CD14-positive monocyte (primary cell): ENCODE measurements around the gene PLA2G12A. TPM values are rescaled to one million over a fixed set of nuclear protein-coding genes. Genes with fewer than 3 reads are reported as not detected.

ENCODE experiments used
- DNase-seq, 3 donors: peaks; one replicate each; pipeline ENCODE4 v3.0.0-alpha.2; 2011 to 2022
- H2AFZ ChIP-seq: 2 replicates; pipeline ENCODE4 v1.6.0; 2012; ENCODE audit warnings: mild to moderate bottlenecking, low read depth, low read length, inconsistent platforms; ENCODE audit not compliant: insufficient read depth, poor library complexity, severe bottlenecking
- H3K27ac ChIP-seq, 2 donors: 1 replicate in 1 of 2; 2 replicates in 1 of 2; pipeline ENCODE4 v1.5.1; 2012 to 2013; ENCODE audit warnings: low read length in 2 of 2, control low read depth in 1 of 2, inconsistent platforms in 1 of 2, low read depth in 1 of 2, mild to moderate bottlenecking in 1 of 2
- H3K27me3 ChIP-seq, 2 donors: one replicate each; pipeline versions ENCODE4 v1.6.0 to v1.6.1; 2011 to 2013; ENCODE audit warnings: low read length in 2 of 2; ENCODE audit not compliant: control insufficient read depth in 2 of 2, insufficient read depth in 2 of 2
- H3K36me3 ChIP-seq, 2 donors: replicated peaks in 1 of 2; 1 replicate in 1 of 2; 2 replicates in 1 of 2; pipeline versions ENCODE4 v1.5.1 to v1.6.1; 2012 to 2013; ENCODE audit warnings: low read length in 2 of 2, control low read depth in 1 of 2, inconsistent platforms in 1 of 2, mild to moderate bottlenecking in 1 of 2; ENCODE audit not compliant: insufficient read depth in 2 of 2, control insufficient read depth in 1 of 2
- H3K4me1 ChIP-seq, 2 donors: 1 replicate in 1 of 2; 2 replicates in 1 of 2; pipeline versions ENCODE4 v1.5.1 to v1.6.1; 2012 to 2013; ENCODE audit warnings: low read length in 2 of 2, control low read depth in 1 of 2, inconsistent platforms in 1 of 2, mild to moderate bottlenecking in 1 of 2, moderate library complexity in 1 of 2; ENCODE audit not compliant: insufficient read depth in 2 of 2, control insufficient read depth in 1 of 2
- H3K4me2 ChIP-seq: replicated peaks from 2 replicates; pipeline ENCODE3; 2012; ENCODE audit warnings: low read length, moderate library complexity, mild to moderate bottlenecking; ENCODE audit not compliant: poor library complexity, severe bottlenecking; ENCODE audit errors: extremely low read depth
- H3K4me3 ChIP-seq, 3 experiments: fragments of 200-600 bp in 1 of 3; sonication (generic) in 1 of 3; replicated peaks in 1 of 3; 1 replicate in 2 of 3; 2 replicates in 1 of 3; pipeline ENCODE4 v1.5.1; 2011 to 2013; ENCODE audit warnings: low read length in 3 of 3, mild to moderate bottlenecking in 3 of 3, control low read depth in 2 of 3, low read depth in 2 of 3, inconsistent platforms in 1 of 3, moderate library complexity in 1 of 3
- H3K79me2 ChIP-seq: 2 replicates; pipeline ENCODE4 v1.6.0; 2012; ENCODE audit warnings: mild to moderate bottlenecking, control low read depth, inconsistent platforms, low read length, moderate library complexity; ENCODE audit not compliant: insufficient read depth
- H3K9ac ChIP-seq: 2 replicates; pipeline ENCODE4 v1.6.0; 2017; ENCODE audit warnings: low read length, mild to moderate bottlenecking; ENCODE audit not compliant: insufficient read depth, poor library complexity, severe bottlenecking
- H3K9me3 ChIP-seq, 2 donors: replicated peaks in 1 of 2; 1 replicate in 1 of 2; 2 replicates in 1 of 2; pipeline versions ENCODE4 v1.5.1 to v1.6.1; 2012 to 2013; ENCODE audit warnings: low read length in 2 of 2, control low read depth in 1 of 2; ENCODE audit not compliant: control insufficient read depth in 1 of 2, insufficient read depth in 1 of 2
- H4K20me1 ChIP-seq: 2 replicates; pipeline ENCODE4 v1.6.0; 2012; ENCODE audit warnings: mild to moderate bottlenecking, low read length, control low read depth, moderate library complexity; ENCODE audit not compliant: insufficient read depth
- H3K27ac Mint-ChIP-seq, 7 donors: one replicate each; pipeline ENCODE4 v1.8.0; 2020; ENCODE audit warnings: mild to moderate bottlenecking in 7 of 7, mixed read lengths in 7 of 7, moderate library complexity in 6 of 7, inconsistent platforms in 2 of 7
- H3K27me3 Mint-ChIP-seq, 3 donors: one replicate each; pipeline ENCODE4 v1.8.0; 2021 to 2022; ENCODE audit warnings: low read depth in 3 of 3, mild to moderate bottlenecking in 3 of 3, mixed read lengths in 3 of 3, moderate library complexity in 3 of 3, inconsistent platforms in 1 of 3
- H3K36me3 Mint-ChIP-seq, 2 donors: one replicate each; pipeline ENCODE4 v1.8.0; 2020; ENCODE audit warnings: mixed read lengths in 2 of 2, inconsistent platforms in 1 of 2, mild to moderate bottlenecking in 1 of 2
- H3K4me1 Mint-ChIP-seq: one replicate; pipeline ENCODE4 v1.8.0; 2020; ENCODE audit warnings: mild to moderate bottlenecking, mixed read lengths
- H3K4me3 Mint-ChIP-seq, 2 donors: one replicate each; pipeline ENCODE4 v1.8.0; 2020; ENCODE audit warnings: mild to moderate bottlenecking in 2 of 2, mixed read lengths in 2 of 2, moderate library complexity in 1 of 2
- H3K9me3 Mint-ChIP-seq, 7 donors: one replicate each; pipeline ENCODE4 v1.8.0; 2020 to 2022; ENCODE audit warnings: mixed read lengths in 7 of 7, mild to moderate bottlenecking in 6 of 7, moderate library complexity in 6 of 7, inconsistent platforms in 2 of 7
- WGBS: methylation state at CpG from one replicate; pipeline ENCODE4 v1.1.5; 2013; ENCODE audit warnings: missing lambda C conversion rate; ENCODE audit not compliant: insufficient coverage; 5-methylcytosine and 5-hydroxymethylcytosine counted together
- intact Hi-C, 2 donors: fragments of 100-400 bp; cut with micrococcal nuclease; formaldehyde crosslinking; loops; one replicate each; pipeline versions ENCODE4 v1.15.0 to v1.15.1; 2023
- polyA plus RNA-seq, 3 donors: library from polyadenylated mRNA; depleted of rRNA in 1 of 3; unstranded in 2 of 3; stranded (reverse) in 1 of 3; fragments of 300-500 nt in 2 of 3; fragments of >200 nt in 1 of 3; fragmentation: Illumina TruSeq in 2 of 3; gene quantifications; 1 replicate in 2 of 3; 2 replicates in 1 of 3; pipeline ENCODE4 v1.2.3, GENCODE V29; 2012 to 2021
- TF ChIP-seq, protein P1 (sequence below): fragments of 200-600 bp; IDR thresholded peaks from one replicate; pipeline ENCODE4 v1.8.0; 2022; ENCODE audit warnings: antibody characterized with exemption, mild to moderate bottlenecking

Gene PLA2G12A
- polyA plus RNA-seq, 3 donors = 1.8 to 16.2 (median 15.1) TPM

DNA sequence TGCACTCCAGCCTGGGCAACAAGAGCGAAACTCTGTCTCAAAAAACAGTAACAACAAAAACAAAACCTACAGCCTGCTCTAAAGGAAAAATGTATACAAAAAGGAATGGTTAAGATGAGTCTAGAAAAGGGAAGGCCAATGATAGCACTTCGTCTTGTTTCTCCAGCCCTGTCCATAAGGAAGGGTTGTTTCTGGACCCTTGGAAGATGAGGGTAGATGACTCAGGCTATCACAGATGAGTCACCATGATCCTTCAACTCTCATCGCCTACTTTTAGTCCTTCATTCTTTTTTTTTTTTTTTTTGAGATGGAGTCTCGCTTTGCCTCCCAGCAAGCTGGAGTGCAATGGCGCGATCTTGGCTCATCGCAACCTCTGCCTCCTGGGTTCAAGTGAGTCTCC, 8.8 kb downstream of the PLA2G12A start:
- Histone ChIP-seq H4K20me1 (no peaks in the 10 kb centered on the region), H2AFZ (no peak overlapping the region), H3K79me2 (no peaks in the 10 kb centered on the region), H3K27ac (no peak overlapping the region), H3K9ac (no peak overlapping the region), H3K4me2 (no peak overlapping the region), H3K4me1 (peaks cover 0 to 4% of the 10 kb centered on the region in 2 donors), H3K4me3 (no peak overlapping the region), H3K27me3 (no peaks in the 10 kb centered on the region), H3K9me3 (no peaks in the 10 kb centered on the region), H3K36me3 (peaks cover 4% of the 10 kb centered on the region in 2 donors)
- Mint-ChIP-seq H3K27me3 (peaks cover 0 to 1% (median 0%) of the 10 kb centered on the region in 3 donors), H3K4me1 (peaks cover 9% of the 10 kb centered on the region), H3K36me3 (peaks cover 4 to 11% of the 10 kb centered on the region in 2 donors), H3K9me3 (peaks cover 0 to 3% (median 0%) of the 10 kb centered on the region in 7 donors), H3K4me3 (no peak overlapping the region), H3K27ac (no peak overlapping the region)
- TF ChIP-seq, protein P1, sequence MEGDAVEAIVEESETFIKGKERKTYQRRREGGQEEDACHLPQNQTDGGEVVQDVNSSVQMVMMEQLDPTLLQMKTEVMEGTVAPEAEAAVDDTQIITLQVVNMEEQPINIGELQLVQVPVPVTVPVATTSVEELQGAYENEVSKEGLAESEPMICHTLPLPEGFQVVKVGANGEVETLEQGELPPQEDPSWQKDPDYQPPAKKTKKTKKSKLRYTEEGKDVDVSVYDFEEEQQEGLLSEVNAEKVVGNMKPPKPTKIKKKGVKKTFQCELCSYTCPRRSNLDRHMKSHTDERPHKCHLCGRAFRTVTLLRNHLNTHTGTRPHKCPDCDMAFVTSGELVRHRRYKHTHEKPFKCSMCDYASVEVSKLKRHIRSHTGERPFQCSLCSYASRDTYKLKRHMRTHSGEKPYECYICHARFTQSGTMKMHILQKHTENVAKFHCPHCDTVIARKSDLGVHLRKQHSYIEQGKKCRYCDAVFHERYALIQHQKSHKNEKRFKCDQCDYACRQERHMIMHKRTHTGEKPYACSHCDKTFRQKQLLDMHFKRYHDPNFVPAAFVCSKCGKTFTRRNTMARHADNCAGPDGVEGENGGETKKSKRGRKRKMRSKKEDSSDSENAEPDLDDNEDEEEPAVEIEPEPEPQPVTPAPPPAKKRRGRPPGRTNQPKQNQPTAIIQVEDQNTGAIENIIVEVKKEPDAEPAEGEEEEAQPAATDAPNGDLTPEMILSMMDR = no peak
- intact Hi-C loops = no loop called here
- 97% methylated on average over 4 of the region's 7 CpGs for WGBS
- DNase-seq = no peak

DNA sequence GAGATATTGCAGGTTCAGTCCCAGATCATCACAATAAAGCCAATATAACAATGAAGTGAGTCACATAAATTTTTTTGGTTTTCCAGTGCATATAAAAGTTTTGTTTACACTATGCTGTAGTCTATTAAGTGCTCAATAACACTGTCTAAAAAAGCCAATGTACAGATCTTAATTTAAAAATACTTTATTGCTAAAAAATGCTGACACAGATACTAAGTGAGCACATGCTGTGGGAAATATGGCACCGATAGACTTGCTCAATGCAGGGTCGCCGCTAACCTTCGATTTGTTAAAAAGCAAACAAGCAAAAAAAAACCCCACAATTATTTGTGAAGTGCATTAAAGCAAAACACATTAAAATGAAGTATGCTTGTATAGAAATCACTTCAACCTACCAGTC, 10.3 kb downstream of the PLA2G12A start:
- H3K9me3 ChIP-seq = no peaks in the 10 kb centered on the region
- DNase-seq = no peak
- intact Hi-C loops = no loop called here
- peaks cover 0 to 4% of the 10 kb centered on the region in 2 donors for H3K4me1 ChIP-seq
- H2AFZ ChIP-seq = no peak overlapping the region
- H3K27me3 Mint-ChIP-seq = peaks cover 0 to 1% (median 0%) of the 10 kb centered on the region in 3 donors
- no peak overlapping the region for H3K4me3 Mint-ChIP-seq
- peaks cover 4 to 11% of the 10 kb centered on the region in 2 donors for H3K36me3 Mint-ChIP-seq
- peaks cover 9% of the 10 kb centered on the region for H3K4me1 Mint-ChIP-seq
- H3K9me3 Mint-ChIP-seq = peaks cover 0 to 3% (median 0%) of the 10 kb centered on the region in 7 donors
- H3K36me3 ChIP-seq = peaks cover 4 to 5% of the 10 kb centered on the region in 2 donors
- H3K4me2 ChIP-seq = no peak overlapping the region
- no CpG with 5 or more reads among the region's 4 CpGs for WGBS
- H3K27ac Mint-ChIP-seq = no peak overlapping the region
- no peaks in the 10 kb centered on the region for H4K20me1 ChIP-seq
- no peak overlapping the region for H3K4me3 ChIP-seq
- TF ChIP-seq, protein P1 = no peak
- no peaks in the 10 kb centered on the region for H3K79me2 ChIP-seq
- no peaks in the 10 kb centered on the region for H3K27me3 ChIP-seq
- H3K27ac ChIP-seq = no peak overlapping the region
- H3K9ac ChIP-seq = no peak overlapping the region
